Mesodermal cell (in vitro differentiated cells): ENCODE results near the gene SLC4A5.
"Not testable (repeated sequence)": the region's sequence is repeated elsewhere in the genome, so short reads cannot be mapped to it uniquely, and the experiment has no call there.

Experiments
- H3K27ac ChIP-seq: 2 replicates; pipeline ENCODE4 v1.7.0; 2013; ENCODE audit warnings: mild to moderate bottlenecking, low read depth, low read length, moderate library complexity; ENCODE audit not compliant: severe bottlenecking
- H3K36me3 ChIP-seq: 2 replicates; pipeline ENCODE4 v1.7.1; 2013; ENCODE audit warnings: mild to moderate bottlenecking, low read length, moderate library complexity; ENCODE audit not compliant: control insufficient read depth, insufficient read depth
- H3K4me1 ChIP-seq: one replicate; pipeline ENCODE4 v1.7.1; 2013; ENCODE audit warnings: mild to moderate bottlenecking, low read length; ENCODE audit not compliant: insufficient read depth, control insufficient read depth, poor library complexity, severe bottlenecking
- H3K4me3 ChIP-seq: 2 replicates; pipeline ENCODE4 v1.7.0; 2013; ENCODE audit warnings: low read length, control low read depth, mild to moderate bottlenecking; ENCODE audit not compliant: insufficient read depth, poor library complexity, severe bottlenecking; ENCODE audit errors: extremely low read depth
- H3K9me3 ChIP-seq: 2 replicates; pipeline ENCODE4 v1.7.1; 2013; ENCODE audit warnings: mild to moderate bottlenecking, low read length, moderate library complexity; ENCODE audit not compliant: control insufficient read depth
- WGBS, 2 experiments: methylation state at CpG; one replicate each; pipeline ENCODE4 v1.1.5; 2013; ENCODE audit warnings: missing lambda C conversion rate in 2 of 2; ENCODE audit not compliant: insufficient coverage in 2 of 2; 5-methylcytosine and 5-hydroxymethylcytosine counted together

Gene SLC4A5

DNA sequence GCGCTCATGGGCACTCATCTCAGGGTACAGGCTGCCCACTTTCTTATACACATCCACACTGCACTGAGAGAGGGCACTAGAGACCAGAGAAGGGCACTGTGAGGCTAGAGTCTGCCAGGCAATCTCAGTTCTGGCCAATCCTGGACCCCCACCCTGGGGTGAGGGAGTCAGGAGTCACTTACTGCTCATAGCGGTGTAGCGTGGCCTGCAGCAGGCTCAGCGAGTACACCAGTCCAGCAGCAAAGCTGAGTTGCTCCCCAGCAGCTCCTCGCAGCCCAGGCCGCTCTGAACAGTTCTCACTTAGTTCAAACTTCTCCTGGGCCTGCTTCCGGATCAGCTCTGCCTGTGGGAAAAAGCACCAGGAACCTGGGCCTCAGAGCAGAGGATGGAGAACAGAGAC is 24.6 kb upstream of the SLC4A5 start:
- 94 to 95% methylated on average over 6 of the region's 7 CpGs for WGBS, 2 experiments
- no peaks in the 10 kb centered on the region for H3K4me1 ChIP-seq
- no peak overlapping the region for H3K4me3 ChIP-seq
- H3K27ac ChIP-seq, result no peak overlapping the region
- H3K36me3 ChIP-seq, result peaks cover 100% of the 10 kb centered on the region
- H3K9me3 ChIP-seq, result no peaks in the 10 kb centered on the region

DNA sequence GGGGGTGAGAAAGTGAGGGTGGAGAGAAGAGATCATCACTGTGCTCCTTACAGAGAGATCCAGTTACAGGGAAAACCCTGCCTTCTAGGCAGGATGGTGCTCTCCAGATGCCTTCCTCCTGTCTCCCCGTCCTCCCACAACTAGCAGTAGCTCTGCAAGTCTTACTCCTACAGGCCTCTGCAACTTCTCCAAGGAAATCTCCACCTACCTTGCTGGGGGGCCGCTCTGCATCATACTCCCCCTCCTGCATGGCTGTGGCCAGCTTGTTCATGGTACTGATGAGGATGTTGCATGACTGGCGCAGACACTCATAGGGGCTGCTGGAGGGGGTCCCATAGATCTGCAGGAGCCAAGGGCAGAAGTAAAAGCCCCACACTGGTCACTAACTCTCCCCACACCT is 22.8 kb upstream of the SLC4A5 start:
- peaks cover 100% of the 10 kb centered on the region for H3K36me3 ChIP-seq
- H3K4me1 ChIP-seq, result no peaks in the 10 kb centered on the region
- WGBS, 2 experiments, result 90 to 100% methylated on average over 1 to 3 of the region's 3 CpGs
- no peak overlapping the region for H3K4me3 ChIP-seq
- H3K27ac ChIP-seq, result no peak overlapping the region
- H3K9me3 ChIP-seq, result no peaks in the 10 kb centered on the region

DNA sequence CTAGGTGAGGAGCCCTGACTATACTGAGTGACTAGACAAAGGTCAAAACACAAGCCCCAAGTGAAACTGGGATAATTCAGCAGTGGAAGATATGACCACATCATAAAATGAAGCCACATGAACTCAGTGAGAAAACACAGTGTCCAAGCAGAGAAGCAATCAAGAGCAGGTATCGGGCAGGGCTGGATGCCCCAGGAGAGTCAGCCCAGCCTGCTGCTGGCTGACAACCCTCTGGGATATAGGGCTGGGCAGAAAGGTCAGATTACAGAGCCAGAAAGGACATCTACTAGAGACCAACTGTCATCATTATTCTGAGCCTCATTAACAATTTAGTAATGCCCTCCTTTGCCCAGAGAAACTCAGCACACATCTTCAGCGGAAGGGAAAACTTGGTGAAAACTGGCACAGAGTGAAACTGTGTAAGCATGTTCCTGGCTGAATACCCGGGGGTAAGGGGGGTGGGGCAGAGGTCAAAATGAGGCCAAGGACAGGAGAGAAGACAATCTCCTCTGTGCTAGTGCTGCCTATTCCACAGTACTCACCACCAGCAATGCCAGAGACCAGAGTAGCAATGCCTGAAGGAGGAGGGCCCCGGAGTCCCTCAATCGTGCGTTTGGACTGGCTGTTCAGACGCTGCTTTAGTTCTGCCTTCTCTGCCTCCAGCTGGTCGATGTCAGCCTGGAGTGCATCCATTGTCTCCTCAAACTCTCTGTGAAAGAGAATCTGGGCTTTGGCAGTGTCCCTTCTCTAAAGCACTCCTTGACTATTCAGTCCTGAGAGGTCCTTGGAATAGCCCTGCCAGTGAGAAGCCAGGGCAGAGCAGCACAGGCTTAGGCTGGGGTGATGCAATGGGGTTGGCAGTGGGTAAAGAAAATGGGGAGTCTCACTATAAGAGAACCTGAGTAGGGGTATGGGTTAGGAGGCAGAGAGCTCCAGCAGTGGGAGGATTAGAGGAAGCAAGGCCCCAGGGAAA is 21.6 kb upstream of the SLC4A5 start:
- H3K4me3 ChIP-seq, result no peak overlapping the region
- peaks cover 100% of the 10 kb centered on the region for H3K36me3 ChIP-seq
- H3K27ac ChIP-seq, result no peak overlapping the region
- WGBS, 2 experiments, result 82 to 94% methylated on average over 5 to 6 of the region's 8 CpGs
- H3K9me3 ChIP-seq, result no peaks in the 10 kb centered on the region
- no peaks in the 10 kb centered on the region for H3K4me1 ChIP-seq

DNA sequence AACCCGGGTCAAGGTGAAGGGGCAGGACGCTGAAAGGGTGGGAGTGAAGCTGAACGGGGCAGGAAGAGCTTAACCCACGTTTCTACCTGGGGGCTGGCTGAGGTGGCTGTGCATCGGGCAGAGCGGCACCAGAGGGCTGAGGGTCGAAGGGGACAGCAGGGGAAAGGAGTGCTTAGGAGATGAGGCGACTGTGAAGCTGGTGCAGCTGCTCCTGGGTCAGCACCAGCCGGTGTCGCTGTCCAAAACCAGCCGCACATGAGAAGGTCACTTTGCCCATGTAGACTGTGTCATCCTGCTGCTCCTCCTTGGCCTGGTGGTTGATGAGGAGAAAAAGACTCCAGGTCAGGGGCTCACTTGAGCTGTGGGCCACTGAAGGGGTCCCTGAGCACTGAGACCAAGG is 18.1 kb upstream of the SLC4A5 start:
- H3K4me3 ChIP-seq, result no peak overlapping the region
- no peaks in the 10 kb centered on the region for H3K9me3 ChIP-seq
- peaks cover 93% of the 10 kb centered on the region for H3K36me3 ChIP-seq
- no peaks in the 10 kb centered on the region for H3K4me1 ChIP-seq
- WGBS, 2 experiments, result 92 to 93% methylated on average over 11 of the region's 11 CpGs
- H3K27ac ChIP-seq, result no peak overlapping the region

DNA sequence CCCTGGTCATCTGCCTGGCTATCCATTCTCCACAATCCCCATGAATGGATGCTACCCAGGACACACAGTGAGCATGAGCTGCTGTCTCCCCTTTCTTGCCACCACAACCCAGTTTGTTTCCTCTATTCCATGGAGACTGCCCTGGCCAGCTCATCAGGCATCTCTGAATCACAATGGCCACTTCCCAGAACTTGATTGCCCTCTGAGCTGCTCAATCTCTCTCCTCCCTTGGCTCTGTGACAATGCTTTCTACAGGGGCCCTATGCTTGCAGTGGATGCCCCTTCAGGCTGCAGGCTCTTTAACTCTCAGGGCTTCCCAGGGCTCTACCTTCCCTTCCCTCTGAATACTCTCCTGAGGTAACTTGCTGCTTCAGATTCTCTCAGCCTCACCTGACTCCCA is 14.4 kb upstream of the SLC4A5 start:
- no peaks in the 10 kb centered on the region for H3K4me1 ChIP-seq
- peaks cover 74% of the 10 kb centered on the region for H3K36me3 ChIP-seq
- no peaks in the 10 kb centered on the region for H3K9me3 ChIP-seq

DNA sequence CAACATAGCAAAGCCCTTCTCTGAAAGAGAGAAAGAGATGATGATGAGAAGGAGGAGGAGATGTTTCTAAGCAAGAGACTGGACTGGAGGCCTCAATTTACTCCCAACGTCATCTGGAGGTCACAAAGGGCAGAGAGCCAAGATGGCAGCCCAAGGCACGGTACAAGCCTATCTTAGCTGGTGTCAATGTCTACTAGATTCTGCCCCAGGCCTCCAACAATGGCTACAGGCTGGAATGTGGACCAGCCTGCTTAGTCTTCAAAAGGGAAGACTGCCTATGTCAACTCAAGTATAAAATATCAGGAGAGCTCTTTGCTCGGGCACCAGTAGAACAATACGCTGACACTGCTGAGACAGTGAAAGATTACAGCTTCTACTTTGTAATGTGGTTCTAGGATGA is 6.7 kb upstream of the SLC4A5 start:
- WGBS, 2 experiments, result 94 to 97% methylated on average over 3 to 4 of the region's 4 CpGs
- no peaks in the 10 kb centered on the region for H3K9me3 ChIP-seq
- no peak overlapping the region for H3K4me3 ChIP-seq
- H3K27ac ChIP-seq, result no peak overlapping the region
- H3K36me3 ChIP-seq, result peaks cover 12% of the 10 kb centered on the region
- H3K4me1 ChIP-seq, result no peaks in the 10 kb centered on the region

More for the DNA sequence above, 14.4 kb upstream of the SLC4A5 start:
- H3K4me3 ChIP-seq, result no peak overlapping the region
- no peak overlapping the region for H3K27ac ChIP-seq

DNA sequence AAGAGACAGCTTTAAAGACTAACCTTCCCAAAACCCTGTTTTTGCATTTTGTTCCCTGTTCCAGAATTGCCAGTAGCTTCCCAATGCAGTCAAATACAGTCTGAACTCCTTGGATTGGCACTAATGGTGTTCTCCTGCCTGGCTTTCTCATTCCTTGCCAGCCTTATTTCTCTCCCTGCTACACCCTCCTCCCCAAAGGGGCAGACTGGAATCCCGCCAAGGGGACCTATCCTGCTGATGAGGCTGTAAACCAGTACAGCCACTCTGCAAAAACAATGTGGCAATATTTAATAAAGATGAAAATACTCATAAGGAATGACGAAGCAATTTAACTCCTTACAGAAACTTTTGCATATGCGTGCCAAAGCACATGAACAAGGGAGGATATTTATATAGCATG is 4.5 kb upstream of the SLC4A5 start:
- Histone ChIP-seq H3K9me3 (no peaks in the 10 kb centered on the region), H3K27ac (no peak overlapping the region), H3K4me3 (no peak overlapping the region), H3K36me3 (no peaks in the 10 kb centered on the region), H3K4me1 (no peaks in the 10 kb centered on the region)
- 80% methylated on average over 1 of the region's 3 CpGs; no CpG with 5 or more reads in 1 of the 2 experiments for WGBS, 2 experiments

DNA sequence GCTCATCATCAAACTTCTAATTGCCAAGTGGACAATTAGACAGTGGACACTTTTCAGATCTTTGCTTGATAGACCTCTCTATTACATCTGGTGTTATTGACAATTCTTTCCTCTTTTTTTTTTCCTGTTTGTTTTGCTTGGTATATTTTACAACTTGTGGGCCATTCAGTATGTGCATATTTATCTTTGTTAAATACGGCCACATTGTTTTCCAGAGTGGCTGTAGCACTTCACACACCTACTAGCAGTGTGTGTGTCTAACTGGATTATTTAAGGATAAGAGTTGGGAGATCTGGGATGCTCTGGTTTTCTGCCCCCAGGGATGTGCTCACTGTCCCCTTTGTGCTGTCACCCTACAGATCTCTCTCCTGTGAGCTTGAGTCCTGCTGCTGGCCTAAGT is 4.1 kb upstream of the SLC4A5 start:
- no CpG with 5 or more reads among the region's 1 CpG for WGBS, 2 experiments

DNA sequence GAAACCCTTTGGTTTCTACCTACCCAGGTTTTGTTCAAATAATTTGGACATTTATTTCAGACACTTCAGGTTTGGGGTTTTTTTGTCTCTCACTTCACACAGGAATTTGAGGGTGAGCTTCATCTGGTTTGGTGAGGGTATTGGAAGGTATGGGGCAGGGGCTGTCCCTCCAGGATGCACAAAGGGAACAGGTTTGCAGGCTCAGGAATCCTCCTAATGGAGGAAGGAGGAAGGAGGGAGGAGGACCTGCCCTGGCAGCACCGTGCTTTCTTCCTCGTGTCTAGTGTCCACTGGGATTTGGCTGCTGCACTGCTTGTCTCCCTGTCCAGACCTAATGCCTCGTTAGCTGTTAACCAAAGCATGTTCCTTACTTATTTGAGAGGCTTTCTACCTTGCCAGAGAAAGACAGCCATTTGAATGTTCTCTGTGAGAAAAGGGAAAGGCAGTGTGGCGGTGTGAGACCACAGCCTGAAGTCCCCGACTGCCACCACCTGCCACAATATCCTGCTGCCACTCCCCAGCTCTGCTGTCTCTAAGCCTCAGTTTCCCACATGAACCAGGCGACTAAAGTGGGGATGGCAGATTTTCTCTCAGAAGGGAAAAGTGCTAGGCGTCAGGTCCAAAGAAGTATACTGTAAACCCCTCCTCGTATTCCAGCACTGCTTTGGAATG is 2.2 kb upstream of the SLC4A5 start:
- Histone ChIP-seq H3K9me3 (no peaks in the 10 kb centered on the region), H3K27ac (no peak overlapping the region), H3K4me1 (no peaks in the 10 kb centered on the region), H3K36me3 (no peaks in the 10 kb centered on the region), H3K4me3 (no peak overlapping the region)
- WGBS, 2 experiments, result 81 to 87% methylated on average over 3 to 5 of the region's 8 CpGs

More for the DNA sequence above, 4.1 kb upstream of the SLC4A5 start:
- Histone ChIP-seq H3K4me1 (no peaks in the 10 kb centered on the region), H3K9me3 (no peaks in the 10 kb centered on the region), H3K4me3 (no peak overlapping the region), H3K36me3 (no peaks in the 10 kb centered on the region), H3K27ac (no peak overlapping the region)

DNA sequence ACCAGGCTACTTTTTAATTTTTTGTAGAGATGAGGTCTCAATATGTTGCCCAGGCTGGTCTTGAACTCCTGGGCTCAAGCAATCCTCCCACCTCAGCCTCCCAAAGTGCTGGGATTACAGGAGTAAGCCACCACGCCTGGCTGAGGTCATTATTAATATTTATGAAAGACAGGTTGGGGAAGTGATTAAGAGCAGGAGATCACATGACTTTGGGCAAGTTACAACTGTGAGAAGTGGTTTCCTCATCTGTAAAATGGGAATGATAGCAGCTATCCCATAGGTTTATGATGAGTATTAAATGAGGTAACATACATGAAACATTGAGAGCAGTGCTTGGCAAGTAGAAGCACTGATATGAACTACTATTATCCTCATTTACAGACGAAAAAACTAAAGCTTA is 7.0 kb downstream of the SLC4A5 start:
- WGBS, 2 experiments, result no CpG with 5 or more reads among the region's 2 CpGs
- H3K4me1 ChIP-seq, H3K9me3 ChIP-seq, H3K36me3 ChIP-seq, H3K4me3 ChIP-seq, H3K27ac ChIP-seq: not testable (repeated sequence)

DNA sequence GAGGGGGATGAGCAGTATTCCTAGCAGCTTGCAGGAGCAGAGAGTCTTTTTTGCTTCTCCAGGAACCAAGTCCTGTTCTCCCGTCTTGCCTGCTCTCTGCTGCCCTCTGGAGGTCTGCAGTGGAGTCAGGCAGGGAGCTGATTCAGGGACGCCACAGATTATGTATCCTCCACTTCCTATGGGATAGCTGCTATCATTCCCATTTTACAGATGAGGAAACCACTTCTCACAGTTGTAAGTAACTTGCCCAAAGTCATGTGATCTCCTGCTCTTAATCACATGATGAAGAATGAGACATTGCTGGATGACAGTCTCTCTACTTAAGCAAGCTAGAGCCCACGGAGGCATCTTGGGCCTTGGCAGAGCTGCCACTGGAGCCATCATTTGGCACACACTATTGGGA is 8.3 kb downstream of the SLC4A5 start:
- Histone ChIP-seq H3K36me3 (no peaks in the 10 kb centered on the region), H3K4me3 (no peak overlapping the region), H3K4me1 (no peaks in the 10 kb centered on the region), H3K27ac (no peak overlapping the region), H3K9me3 (no peaks in the 10 kb centered on the region)
- WGBS, 2 experiments, result 36 to 54% methylated on average over 2 to 3 of the region's 3 CpGs
